HG03196 (cell line): Measurements from ENCODE around the gene ASTN1.

Experiments used
- ATAC-seq: cut with Tn5 transposase; IDR thresholded peaks from one replicate; pipeline ENCODE4 v1.9.1; 2021; ENCODE audit not compliant: unreplicated experiment

Gene ASTN1

DNA sequence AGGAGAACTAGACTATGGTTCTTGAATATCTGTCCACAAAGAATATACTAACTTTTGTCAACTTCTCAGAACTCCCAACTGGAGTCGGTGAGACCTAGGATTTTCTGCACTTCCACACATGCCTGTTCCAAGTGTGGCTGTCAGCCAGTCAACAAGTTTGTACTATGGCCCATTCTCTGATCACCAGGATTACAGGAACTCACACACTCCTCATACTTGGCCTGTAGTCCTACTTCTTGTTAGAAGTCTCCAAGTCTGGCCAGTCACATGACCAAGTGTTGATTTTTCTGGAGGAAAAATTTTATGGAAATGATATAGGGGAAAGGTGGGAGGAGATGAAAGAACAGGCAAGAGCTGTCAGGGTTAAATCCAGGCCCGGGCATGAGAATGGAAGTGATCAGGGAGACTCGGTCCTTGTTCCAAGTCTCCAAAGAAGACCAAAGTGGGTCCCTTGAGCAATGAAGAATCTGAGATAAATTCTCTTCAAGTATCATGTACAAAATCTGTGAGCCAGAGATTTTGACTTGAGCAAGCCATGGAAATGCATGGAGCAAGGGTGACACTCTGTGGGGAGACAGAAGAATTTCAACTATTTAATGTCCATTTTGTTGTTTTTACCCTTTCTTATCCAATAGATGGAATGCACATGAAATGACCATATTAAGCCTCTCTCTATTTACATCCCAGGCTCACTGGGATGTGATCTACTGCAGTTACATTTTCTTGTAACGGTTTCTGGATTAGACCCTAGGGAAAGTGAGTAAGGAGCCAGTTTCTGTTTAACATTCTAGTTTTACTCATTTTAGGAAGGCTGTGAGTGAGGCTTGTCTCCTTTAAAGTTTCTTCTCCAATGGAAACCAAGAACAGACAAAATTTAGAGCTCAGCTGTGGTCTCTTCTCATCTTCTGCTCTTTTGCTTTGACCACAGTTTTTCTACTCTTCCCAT lies 320.9 kb downstream of the ASTN1 start:
- ATAC-seq: no peak

DNA sequence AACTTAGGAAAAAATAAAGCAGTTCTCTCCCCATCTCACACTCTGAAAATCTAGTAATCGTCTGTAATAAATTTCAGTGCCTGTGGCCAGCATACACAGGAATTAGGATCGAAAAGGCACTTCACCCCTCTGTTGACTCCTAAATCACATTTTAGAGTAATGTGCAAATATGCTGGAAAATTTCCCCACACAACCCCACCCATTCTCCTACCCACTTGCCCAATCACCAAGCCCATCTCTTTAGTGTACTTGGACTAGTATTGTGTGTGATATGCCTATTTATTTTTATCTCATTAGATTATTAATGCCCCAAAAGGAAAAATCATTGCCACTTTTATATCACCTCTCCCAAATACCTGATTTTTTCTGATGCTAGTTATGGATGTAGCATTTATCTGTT lies 323.3 kb downstream of the ASTN1 start:
- ATAC-seq: no peak

DNA sequence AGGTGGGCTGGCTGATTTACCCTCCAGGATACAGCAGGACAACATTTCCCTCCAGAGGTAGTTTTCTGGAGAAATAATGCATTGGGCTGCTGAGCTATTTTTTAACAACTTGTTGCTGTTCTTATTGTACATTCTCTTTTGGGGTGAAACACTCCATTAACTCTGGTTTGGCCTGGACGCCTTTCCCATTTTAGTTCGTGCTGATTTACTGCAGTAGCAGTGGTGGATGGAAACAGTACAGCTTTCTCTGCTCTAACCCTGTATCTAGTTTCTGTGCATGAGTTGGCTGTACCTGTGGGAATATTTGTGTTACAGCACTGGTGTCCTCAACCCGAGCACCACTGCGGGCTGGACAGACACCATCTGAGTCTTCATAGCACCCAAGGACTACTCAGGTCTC lies 325.3 kb downstream of the ASTN1 start:
- no peak for ATAC-seq

DNA sequence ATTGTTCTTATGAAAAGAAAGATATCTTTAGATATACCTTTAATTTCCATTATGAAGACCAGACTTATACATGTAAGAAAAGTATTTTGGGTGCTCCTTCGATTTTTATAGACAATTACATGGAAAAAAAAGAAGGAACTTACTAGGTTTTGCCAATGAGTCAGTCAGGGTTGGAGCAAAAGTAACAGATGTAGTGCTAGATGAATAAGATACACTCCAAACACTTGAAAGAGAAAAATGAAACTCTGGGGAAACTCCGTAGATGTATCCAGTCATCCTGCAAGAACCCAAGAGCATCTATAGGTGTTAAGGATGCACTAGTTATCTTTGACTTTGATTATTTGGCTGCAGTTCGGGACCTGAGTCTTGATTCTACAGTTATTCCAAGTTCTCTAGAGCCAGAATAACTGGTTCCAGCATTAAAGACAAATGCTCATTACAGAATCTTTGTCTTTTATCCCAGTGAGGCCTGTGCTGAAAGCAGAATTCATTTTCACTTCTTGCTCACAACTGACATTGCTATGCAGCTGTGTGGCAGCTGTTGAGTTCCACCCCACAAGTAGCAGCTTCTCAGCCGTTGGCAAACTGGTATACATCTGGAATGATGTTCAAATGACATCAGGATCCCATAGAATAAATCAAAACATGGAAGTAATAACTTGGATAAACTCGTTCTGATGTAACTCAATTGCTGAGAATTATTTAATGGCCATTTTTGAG lies 326.1 kb downstream of the ASTN1 start:
- ATAC-seq: no peak

DNA sequence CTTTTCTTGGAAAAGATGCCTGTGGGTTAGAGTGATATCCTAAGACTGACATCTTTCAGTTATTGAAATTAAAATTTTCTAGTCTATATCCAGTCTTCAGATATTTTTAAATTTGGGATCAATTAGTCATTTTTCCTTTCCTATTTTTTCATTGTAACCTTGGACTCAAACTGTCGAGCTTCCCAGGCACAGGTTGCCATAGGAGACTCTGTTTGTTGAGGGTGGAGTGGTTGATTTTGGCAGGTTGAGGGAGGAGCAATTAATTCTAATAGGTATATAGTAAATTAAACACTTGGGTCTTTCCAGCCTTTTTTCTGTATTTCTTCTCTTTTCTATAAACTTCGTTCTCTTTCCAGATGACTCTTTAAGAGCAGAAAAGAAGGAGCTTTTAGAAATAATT lies 326.8 kb downstream of the ASTN1 start:
- ATAC-seq: no peak

DNA sequence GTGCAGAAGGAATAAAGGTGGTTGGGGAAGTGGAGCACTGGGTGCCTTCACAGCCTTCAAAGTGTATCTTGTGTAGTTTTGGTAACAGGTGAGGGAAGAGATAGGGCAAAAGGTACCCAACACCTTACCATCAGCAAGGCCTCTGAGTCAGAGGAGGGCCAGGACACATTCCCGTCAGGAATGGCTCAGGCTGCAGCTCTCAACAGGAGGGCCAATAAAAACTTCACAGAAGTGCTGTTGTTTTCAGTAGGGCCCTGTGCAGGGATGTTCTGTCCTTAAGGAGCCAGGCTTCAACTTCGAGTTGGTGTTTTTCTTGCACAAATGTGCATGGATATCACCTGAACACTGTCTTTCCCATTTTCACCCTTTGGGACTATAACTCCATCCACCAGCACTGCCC lies 333.4 kb downstream of the ASTN1 start:
- ATAC-seq: no peak

DNA sequence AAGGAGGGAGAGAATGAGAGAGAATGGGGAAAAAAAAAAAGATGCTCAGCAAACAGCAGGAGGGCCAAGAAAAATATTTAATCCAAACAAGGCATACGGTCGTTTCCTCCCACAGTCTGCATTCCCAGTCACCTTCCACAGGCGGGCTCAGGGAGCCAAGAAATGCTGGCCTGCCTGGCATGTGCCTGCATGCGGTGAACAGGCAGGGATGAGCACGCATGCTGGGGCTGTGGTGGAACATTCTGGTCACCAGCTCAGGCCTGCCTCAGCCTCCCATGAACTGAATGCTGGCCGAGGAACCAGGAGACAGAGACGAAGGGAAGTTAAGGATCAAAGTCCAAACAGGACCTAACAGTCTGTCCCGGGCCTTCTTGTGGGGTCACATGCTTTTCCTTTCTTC lies 335.3 kb downstream of the ASTN1 start:
- ATAC-seq: no peak

DNA sequence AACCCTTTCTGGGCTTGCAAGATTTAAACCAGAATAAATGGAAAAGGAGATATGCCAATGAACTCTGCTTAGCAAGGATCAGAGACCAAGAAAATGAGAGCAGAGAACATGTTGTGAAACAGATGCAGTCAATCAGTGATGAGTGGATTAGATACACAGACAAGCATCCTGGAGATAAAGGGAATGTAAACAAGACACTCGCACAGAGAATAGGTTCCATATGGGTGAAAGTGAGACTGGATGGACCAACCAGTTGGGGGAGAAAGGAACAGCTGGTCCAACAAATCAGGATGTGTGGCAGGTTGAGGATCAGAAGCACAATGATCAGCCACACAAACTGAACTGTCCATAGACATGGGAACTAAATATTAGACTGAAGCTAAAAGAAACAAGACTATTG lies 338.2 kb downstream of the ASTN1 start:
- no peak for ATAC-seq

DNA sequence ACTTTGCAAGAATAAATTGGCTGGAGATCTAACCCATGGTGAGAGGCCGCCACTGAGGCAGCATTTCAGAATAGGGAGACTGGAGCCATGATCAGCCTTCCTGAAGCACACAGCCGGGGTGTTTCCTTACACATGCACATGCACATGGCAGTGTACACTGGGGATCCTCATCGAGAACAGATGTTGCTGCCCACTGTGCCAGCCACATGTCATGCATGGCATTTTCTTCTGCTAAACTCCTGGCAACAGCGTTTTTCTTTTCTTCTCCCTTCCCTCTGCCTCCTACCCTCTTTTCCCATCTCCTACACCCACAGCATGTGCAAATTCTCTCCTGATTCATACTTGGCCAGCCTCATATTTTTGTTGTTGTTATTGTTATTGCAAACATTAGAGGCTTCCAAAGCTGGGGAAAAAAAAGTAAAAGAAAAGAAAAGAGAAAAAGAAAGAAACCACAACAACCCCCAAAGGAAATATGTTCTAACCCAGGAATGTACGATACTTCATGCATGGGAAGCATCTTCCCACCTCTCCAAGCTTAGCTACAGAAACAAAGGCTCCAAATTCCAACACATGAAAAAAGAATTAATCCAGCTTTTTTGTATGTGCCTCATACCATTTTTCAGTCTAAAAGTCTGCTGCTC lies 344.0 kb downstream of the ASTN1 start:
- ATAC-seq: no peak

DNA sequence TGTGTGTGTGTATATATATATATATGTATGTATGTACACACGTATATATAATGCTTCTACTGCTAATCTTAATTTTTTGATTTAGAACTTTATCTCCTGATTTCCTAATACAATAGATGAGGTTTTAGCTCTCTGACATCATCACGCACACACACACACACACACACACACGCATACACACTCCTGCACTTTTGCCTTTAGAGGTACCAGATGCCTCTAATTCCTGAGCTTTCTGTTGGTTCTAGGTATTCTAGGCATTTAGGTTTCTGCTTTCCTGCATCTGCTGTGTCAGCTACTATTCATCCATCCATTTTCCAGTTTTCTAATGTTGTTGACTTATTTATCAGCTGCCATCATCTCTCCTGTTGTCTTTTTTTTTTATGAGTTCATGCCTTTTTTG lies 348.3 kb downstream of the ASTN1 start:
- ATAC-seq: no peak

DNA sequence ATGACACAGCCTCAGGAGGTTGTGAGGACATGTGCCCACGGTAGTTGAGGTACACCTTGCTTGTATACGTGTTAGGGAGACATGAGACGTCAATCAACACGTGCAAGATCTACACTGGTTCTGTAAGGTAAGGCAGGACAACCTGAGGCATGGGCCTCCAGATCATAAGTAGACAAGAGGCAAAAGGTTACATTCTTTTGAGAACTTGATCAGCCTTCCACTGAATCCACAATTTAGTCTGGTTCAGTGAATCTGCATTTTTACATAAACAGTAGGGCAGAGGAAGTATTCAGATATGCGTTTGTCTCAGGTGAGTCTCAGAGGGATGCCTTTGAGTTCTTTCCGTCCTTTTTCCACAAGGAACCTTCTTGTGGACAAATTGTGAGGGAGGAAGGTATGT lies 348.9 kb downstream of the ASTN1 start:
- ATAC-seq: no peak

DNA sequence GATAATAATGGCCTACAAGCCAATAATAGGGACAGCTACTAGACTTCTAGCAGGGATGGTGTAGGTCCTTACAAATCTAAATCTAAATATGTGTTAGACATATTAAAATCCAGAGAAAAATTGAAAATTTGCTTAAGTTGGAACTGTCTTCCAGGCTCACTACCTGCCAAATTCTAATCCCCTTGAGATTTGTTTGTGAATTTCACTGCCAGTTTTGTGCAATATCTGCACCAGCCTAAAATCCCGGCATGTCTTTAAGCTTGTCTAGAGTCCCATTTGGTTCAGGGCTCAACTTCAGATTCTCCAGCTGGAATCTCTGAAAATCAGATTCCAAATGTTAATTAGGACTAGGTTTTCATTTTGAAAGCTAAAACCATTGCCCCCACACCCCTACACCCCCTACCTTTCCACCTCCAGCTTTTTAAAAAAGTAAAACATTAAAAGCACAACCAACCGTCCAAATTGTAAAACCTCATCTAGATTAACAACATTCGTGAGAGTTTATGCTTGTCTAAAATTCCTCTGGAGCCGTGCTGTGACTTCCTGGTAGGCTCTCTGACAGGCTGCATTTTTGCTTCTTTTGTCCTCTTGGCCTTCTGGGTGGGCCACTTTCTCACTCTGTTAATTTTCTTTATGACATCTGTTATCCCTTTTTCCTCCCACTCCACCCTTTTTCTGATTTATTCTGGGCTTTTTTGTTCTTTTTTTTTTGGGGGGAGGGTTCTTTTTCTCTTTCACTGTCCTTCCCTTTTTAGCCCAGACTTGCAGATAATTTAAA lies 352.8 kb downstream of the ASTN1 start:
- ATAC-seq: no peak

DNA sequence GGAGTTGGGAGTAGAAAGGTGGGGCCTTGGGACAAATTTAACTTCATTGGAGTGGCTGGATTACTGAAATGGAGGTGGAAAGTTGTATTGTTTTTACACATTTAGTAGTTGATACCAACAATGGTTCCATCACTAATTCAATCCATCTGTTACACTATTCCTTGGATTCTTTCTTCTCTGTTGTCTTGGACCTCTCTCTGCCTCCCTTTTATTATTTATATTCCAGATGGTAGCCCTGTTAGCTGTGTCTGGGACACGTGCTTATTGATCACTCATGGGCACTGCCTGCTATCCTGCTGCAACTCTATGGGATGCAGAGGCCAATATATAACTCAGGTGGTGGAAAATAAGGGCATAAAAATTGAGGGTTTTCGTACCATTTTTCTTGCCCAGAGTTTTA lies 355.2 kb downstream of the ASTN1 start:
- no peak for ATAC-seq
